Keratinocyte (primary cell): Measurements from ENCODE around the gene KTI12. TPM values are rescaled to one million over a fixed set of nuclear protein-coding genes. Genes with fewer than 3 reads are reported as not detected.
"Not testable (repeated sequence)": the region's sequence is repeated elsewhere in the genome, so short reads cannot be mapped to it uniquely, and the experiment has no call there.

ENCODE experiments used
- DNase-seq: peaks from one replicate; pipeline ENCODE4 v3.0.0-alpha.2; 2011; ENCODE audit warnings: low read depth, missing footprints, low spot score
- FAIRE-seq: peaks from 2 replicates; lab custom pipeline; 2011; peaks lifted over from hg19 to GRCh38; lab: Jason Lieb, UNC
- H2AFZ ChIP-seq: 2 replicates; pipeline ENCODE4 v1.6.0; 2012; ENCODE audit warnings: low read length, control low read depth, inconsistent platforms; ENCODE audit not compliant: control insufficient read depth
- H3K27ac ChIP-seq: 2 replicates; pipeline ENCODE4 v1.5.1; 2011; ENCODE audit warnings: low read length; ENCODE audit not compliant: control insufficient read depth, insufficient read depth
- H3K27me3 ChIP-seq: 3 replicates; pipeline ENCODE4 v1.6.0; 2011; ENCODE audit warnings: low read length; ENCODE audit not compliant: control insufficient read depth, insufficient read depth; ENCODE audit errors: extremely low read depth
- H3K36me3 ChIP-seq, 2 experiments: 2 replicates in 1 of 2; 3 replicates in 1 of 2; pipeline ENCODE4 v1.5.1; 2011; ENCODE audit warnings: low read length in 2 of 2, mild to moderate bottlenecking in 1 of 2; ENCODE audit not compliant: control insufficient read depth in 2 of 2, insufficient read depth in 2 of 2; ENCODE audit errors: extremely low read depth in 1 of 2
- H3K4me1 ChIP-seq: 3 replicates; pipeline ENCODE4 v1.5.1; 2011; ENCODE audit warnings: low read length; ENCODE audit not compliant: control insufficient read depth, insufficient read depth; ENCODE audit errors: extremely low read depth
- H3K4me2 ChIP-seq: 3 replicates; pipeline ENCODE4 v1.6.0; 2011; ENCODE audit warnings: low read depth, low read length; ENCODE audit not compliant: control insufficient read depth, insufficient read depth; ENCODE audit errors: extremely low read depth
- H3K4me3 ChIP-seq, 3 experiments: fragments of 200-600 bp in 1 of 3; sonication (generic) in 1 of 3; 2 replicates in 2 of 3; 3 replicates in 1 of 3; pipeline ENCODE4 v1.5.1; 2011 to 2016; ENCODE audit warnings: low read length in 3 of 3, mild to moderate bottlenecking in 3 of 3, control low read depth in 2 of 3, inconsistent platforms in 1 of 3, low read depth in 1 of 3, mixed read lengths in 1 of 3, mixed run types in 1 of 3, moderate library complexity in 1 of 3; ENCODE audit not compliant: control insufficient read depth in 2 of 3, insufficient read depth in 2 of 3; ENCODE audit errors: extremely low read depth in 1 of 3
- H3K79me2 ChIP-seq: 2 replicates; pipeline ENCODE4 v1.6.0; 2012; ENCODE audit warnings: low read length; ENCODE audit not compliant: control insufficient read depth, insufficient read depth
- H3K9ac ChIP-seq: 3 replicates; pipeline ENCODE4 v1.6.0; 2011; ENCODE audit warnings: low read length; ENCODE audit not compliant: control insufficient read depth, insufficient read depth; ENCODE audit errors: extremely low read depth
- H3K9me1 ChIP-seq: 3 replicates; pipeline ENCODE4 v1.6.0; 2011; ENCODE audit warnings: low read length; ENCODE audit not compliant: control insufficient read depth, insufficient read depth; ENCODE audit errors: extremely low read depth
- H3K9me3 ChIP-seq: 2 replicates; pipeline ENCODE4 v1.5.1; 2012; ENCODE audit warnings: low read depth, low read length; ENCODE audit not compliant: control insufficient read depth
- H4K20me1 ChIP-seq: 3 replicates; pipeline ENCODE4 v1.6.0; 2011; ENCODE audit warnings: low read length; ENCODE audit not compliant: control insufficient read depth, insufficient read depth; ENCODE audit errors: extremely low read depth
- CTCF ChIP-seq, 3 experiments: IDR thresholded peaks in 1 of 3; conservative IDR thresholded peaks in 1 of 3; optimal IDR thresholded peaks in 1 of 3; 2 replicates in 2 of 3; 3 replicates in 1 of 3; pipeline versions ENCODE3 to v1.5.1; 2011; ENCODE audit warnings: low read length in 3 of 3, mild to moderate bottlenecking in 3 of 3, moderate library complexity in 2 of 3, control low read depth in 1 of 3, inconsistent platforms in 1 of 3; ENCODE audit not compliant: insufficient read depth in 2 of 3; ENCODE audit errors: extremely low read depth in 1 of 3
- EZH2 ChIP-seq: IDR thresholded peaks from one replicate; pipeline ENCODE4 v1.6.1; 2012; ENCODE audit warnings: inconsistent platforms, mild to moderate bottlenecking, low read length, moderate library complexity
- dilution Hi-C: fragments of 300-500 bp; cut with MboI; formaldehyde crosslinking; loops from one replicate; pipeline ENCODE4 v1.7.0; 2020; ENCODE audit warnings: low sequenced_read_pairs; ENCODE audit not compliant: extremely low pct_ligation_motif_present
- polyA minus RNA-seq, 3 experiments: library from RNA; depleted of rRNA, polyadenylated mRNA; stranded (reverse); fragments of >200 nt; gene quantifications; 1 replicate in 1 of 3; 2 replicates in 1 of 3; 3 replicates in 1 of 3; pipeline ENCODE4 v1.2.3, GENCODE V29; 2011
- polyA plus RNA-seq, 5 experiments: library from polyadenylated mRNA; depleted of rRNA in 3 of 5; stranded (reverse) in 3 of 5; stranded (forward) in 1 of 5; unstranded in 1 of 5; fragments of >200 nt; gene quantifications; 1 replicate in 1 of 5; 2 replicates in 3 of 5; 3 replicates in 1 of 5; pipeline versions ENCODE4 v1.2.1 to v1.2.3, GENCODE V29; 2011 to 2012; ENCODE audit warnings: missing spikeins in 2 of 5, low read depth in 1 of 5, low replicate concordance in 1 of 5

Gene KTI12, protein sequence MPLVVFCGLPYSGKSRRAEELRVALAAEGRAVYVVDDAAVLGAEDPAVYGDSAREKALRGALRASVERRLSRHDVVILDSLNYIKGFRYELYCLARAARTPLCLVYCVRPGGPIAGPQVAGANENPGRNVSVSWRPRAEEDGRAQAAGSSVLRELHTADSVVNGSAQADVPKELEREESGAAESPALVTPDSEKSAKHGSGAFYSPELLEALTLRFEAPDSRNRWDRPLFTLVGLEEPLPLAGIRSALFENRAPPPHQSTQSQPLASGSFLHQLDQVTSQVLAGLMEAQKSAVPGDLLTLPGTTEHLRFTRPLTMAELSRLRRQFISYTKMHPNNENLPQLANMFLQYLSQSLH
- polyA plus RNA-seq, result 7.4 to 11.9 TPM (median 8.1 TPM) in 3 replicates
- polyA plus RNA-seq (2011; ENCODE audit: low read depth), result 3.8 TPM
- 7.9 and 9.1 TPM in 2 replicates for polyA plus RNA-seq (2011; cell fraction: cytosol; rRNA removed)
- polyA plus RNA-seq (2011; cell fraction: nucleus; rRNA removed), result 8.5 and 10.2 TPM in 2 replicates
- 7.2 and 11.1 TPM in 2 replicates for polyA plus RNA-seq (2012; ENCODE audit: low replicate concordance)
- 4.7 to 7.6 TPM (median 7.1 TPM) in 3 replicates for polyA minus RNA-seq
- 4.2 TPM for polyA minus RNA-seq (2011; cell fraction: cytosol; rRNA and poly(A)+ RNA removed)
- polyA minus RNA-seq (2011; cell fraction: nucleus; rRNA and poly(A)+ RNA removed), result 4.1 and 5.0 TPM in 2 replicates

GRCh38 chr1:52033190-52034049 is at the start of gene KTI12:
TSS of gene KTI12 (minus strand) at chr1:52033810. CDS start at chr1:52033761, 49 bp downstream.
- H3K9me1 ChIP-seq, result no peaks in the 10 kb centered on the region
- H3K9ac ChIP-seq, result peak within 1 kb of the TSS; percentile 90
- DNase-seq, result no peak
- H3K4me3 ChIP-seq, result peak within 1 kb of the TSS; percentile 80 to 94 (median 88)
- H3K4me2 ChIP-seq, result peak within 1 kb of the TSS; percentile 84
- peaks cover 32% of the 10 kb centered on the region for H3K79me2 ChIP-seq
- peak within 1 kb of the TSS; percentile 91 for H2AFZ ChIP-seq
- peaks cover 9% of the 10 kb centered on the region for H4K20me1 ChIP-seq
- no peaks in the 10 kb centered on the region for H3K27me3 ChIP-seq
- dilution Hi-C loops, result no loop called here
- FAIRE-seq, result peak; percentile 34
- no peak for TF ChIP-seq EZH2
- peaks cover 0 to 2% of the 10 kb centered on the region in 2 experiments for H3K36me3 ChIP-seq
- H3K9me3 ChIP-seq, result no peaks in the 10 kb centered on the region
- H3K4me1 ChIP-seq, result peaks cover 21% of the 10 kb centered on the region
- H3K27ac ChIP-seq, result peak within 1 kb of the TSS; percentile 78

DNA sequence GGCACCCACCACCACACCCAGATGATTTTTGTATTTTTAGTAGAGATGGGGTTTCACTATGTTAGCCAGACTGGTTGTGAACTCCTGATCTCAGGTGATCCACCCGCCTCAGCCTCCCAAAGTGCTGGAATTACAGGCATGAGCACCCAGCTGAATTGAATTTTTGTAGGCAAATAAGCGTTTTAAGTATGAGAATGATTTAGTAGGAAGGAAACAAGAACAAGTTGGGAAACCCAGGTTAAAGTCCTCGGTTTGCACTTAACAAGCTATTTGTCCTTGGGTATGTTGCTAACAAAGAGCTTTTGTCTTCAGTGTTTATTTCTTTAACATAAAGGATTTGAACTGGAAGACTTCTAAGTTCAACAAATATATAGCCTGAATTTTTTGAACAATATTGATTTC is 46.4 kb upstream of the KTI12 start:
- Histone ChIP-seq H3K27me3 (no peaks in the 10 kb centered on the region), H3K9ac (no peak overlapping the region), H3K27ac (no peak overlapping the region), H3K4me2 (no peak overlapping the region), H3K4me3 (no peak overlapping the region), H3K36me3 (peaks cover 7 to 8% of the 10 kb centered on the region in 2 experiments), H2AFZ (no peak overlapping the region), H4K20me1 (no peaks in the 10 kb centered on the region), H3K4me1 (no peaks in the 10 kb centered on the region), H3K9me3 (no peaks in the 10 kb centered on the region), H3K79me2 (peaks cover 28% of the 10 kb centered on the region), H3K9me1 (no peaks in the 10 kb centered on the region)
- dilution Hi-C loops, result no loop called here
- DNase-seq (no peak), FAIRE-seq (no peak)
- no peak for TF ChIP-seq CTCF (optimal IDR thresholded peaks at IDR 0.05 in 1 of 3, IDR thresholded peaks at IDR 0.05 in 1 of 3, conservative IDR thresholded peaks at IDR 0.05 in 1 of 3; ENCODE audit: extremely low read depth in 1 of 3, insufficient read depth in 2 of 3, low read length in 3 of 3)
- TF ChIP-seq EZH2, result no peak

DNA sequence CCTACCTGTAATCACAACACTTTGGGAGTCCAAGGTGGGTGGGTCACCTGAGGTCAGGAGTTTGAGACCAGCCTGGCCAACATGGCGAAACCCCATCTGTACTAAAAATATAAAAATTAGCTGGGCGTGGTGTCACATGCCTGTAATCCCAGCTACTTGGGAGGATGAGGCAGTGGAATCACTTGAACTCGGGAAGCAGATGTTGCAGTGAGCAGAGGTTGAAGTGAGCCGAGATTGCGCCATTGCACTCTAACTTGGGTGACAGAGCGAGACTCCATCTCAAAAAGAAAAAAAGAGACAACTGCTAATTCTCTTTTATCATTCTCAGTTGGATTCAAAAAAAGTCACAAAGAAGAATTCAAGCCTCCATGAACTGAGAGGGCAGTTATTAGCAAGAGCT is 43.7 kb upstream of the KTI12 start:
- H3K27ac ChIP-seq, H2AFZ ChIP-seq, DNase-seq, H3K27me3 ChIP-seq, H3K4me2 ChIP-seq, dilution Hi-C loops, H3K9me3 ChIP-seq, H3K4me3 ChIP-seq, H4K20me1 ChIP-seq, FAIRE-seq, H3K9ac ChIP-seq, H3K9me1 ChIP-seq, H3K4me1 ChIP-seq: not testable (repeated sequence)
- H3K79me2 ChIP-seq, result peaks cover 40% of the 10 kb centered on the region
- H3K36me3 ChIP-seq, result peaks cover 8 to 10% of the 10 kb centered on the region in 2 experiments
